ENCODE measurements around the gene DNAJB2. TPM values are rescaled to one million over a fixed set of nuclear protein-coding genes. Genes with fewer than 3 reads are reported as not detected.

The DNAJB2 gene
- total RNA-seq, 1 experiment from 2014 or later = 36.2 TPM

DNA sequence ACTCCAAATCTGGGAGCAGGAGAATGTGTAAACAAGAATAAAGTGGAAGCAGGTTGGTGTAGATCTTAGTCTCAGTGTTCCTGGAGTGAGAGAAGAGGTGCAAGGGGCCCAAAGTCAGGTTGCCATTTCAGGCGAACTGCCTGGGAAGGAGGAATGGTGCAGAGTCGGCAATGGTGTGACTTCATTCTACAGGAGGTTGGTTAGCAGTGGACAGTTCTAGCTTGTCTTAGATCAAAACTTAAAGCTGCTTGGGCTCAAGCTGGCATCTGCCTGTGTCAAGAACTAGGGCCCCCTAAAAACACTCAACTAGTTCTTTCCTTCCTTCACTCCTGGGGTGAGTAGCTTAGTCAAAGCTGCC is 30.3 kb upstream of the DNAJB2 start:
- no peaks in the 10 kb centered on the region for H4K20me1 ChIP-seq (ENCODE audit: insufficient read depth)
- peak overlapping the region; percentile 69 for H3K4me2 ChIP-seq (ENCODE audit: low read length)
- peaks cover 32 to 65% of the 10 kb centered on the region in 2 experiments for H3K4me1 ChIP-seq (ENCODE audit: control insufficient read depth in 1 of 2, insufficient read depth in 2 of 2, low read length in 2 of 2)
- ChIA-PET RAD21 (ENCODE audit: low non-redundant PET in 1 of 2, low total read pairs in 2 of 2, uncharacterized antibody in 2 of 2, unreplicated experiment in 2 of 2) (interaction anchor here in 1 of 2 experiments (1.1 kb wide), 1 partner anchor 25 kb away, joined by 3 read pairs; no protein-coding TSS in a partner anchor), CTCF (interaction anchor here (0.6 to 2.8 kb wide), 8 partner anchors 25 to 87 kb away, joined by 3 to 14 read pairs (median 5); partner anchors contain the start of genes CNPPD1 and DNAJB2), POLR2A (interaction anchor here (1.2 to 1.8 kb wide), 8 partner anchors 19 to 46 kb away, joined by 3 to 8 read pairs (median 4); partner anchors contain the start of genes ANKZF1, ATG9A, DNAJB2 and ZFAND2B)
- peaks cover 3 to 5% of the 10 kb centered on the region in 2 experiments; a peak in 2 of 4 replicates for H3K36me3 ChIP-seq (ENCODE audit: control insufficient read depth in 1 of 2, insufficient read depth in 2 of 2, low read length in 2 of 2)
- H3K79me2 ChIP-seq (ENCODE audit: insufficient read depth, low read length) = peaks cover 35% of the 10 kb centered on the region; the same call in 1 of the 2 replicates
- peak overlapping the region; percentile 38 for H3K9ac ChIP-seq (ENCODE audit: low read length)
- ATAC-seq (no peak), DNase-seq (ENCODE audit: low read depth, low spot score) (no peak)
- TF ChIP-seq ZFX (IDR thresholded peaks at IDR 0.05) = no peak
- no peak for TF ChIP-seq EZH2phosphoT487 (IDR thresholded peaks at IDR 0.05; ENCODE audit: borderline replicate concordance)
- TF ChIP-seq, protein P1, sequence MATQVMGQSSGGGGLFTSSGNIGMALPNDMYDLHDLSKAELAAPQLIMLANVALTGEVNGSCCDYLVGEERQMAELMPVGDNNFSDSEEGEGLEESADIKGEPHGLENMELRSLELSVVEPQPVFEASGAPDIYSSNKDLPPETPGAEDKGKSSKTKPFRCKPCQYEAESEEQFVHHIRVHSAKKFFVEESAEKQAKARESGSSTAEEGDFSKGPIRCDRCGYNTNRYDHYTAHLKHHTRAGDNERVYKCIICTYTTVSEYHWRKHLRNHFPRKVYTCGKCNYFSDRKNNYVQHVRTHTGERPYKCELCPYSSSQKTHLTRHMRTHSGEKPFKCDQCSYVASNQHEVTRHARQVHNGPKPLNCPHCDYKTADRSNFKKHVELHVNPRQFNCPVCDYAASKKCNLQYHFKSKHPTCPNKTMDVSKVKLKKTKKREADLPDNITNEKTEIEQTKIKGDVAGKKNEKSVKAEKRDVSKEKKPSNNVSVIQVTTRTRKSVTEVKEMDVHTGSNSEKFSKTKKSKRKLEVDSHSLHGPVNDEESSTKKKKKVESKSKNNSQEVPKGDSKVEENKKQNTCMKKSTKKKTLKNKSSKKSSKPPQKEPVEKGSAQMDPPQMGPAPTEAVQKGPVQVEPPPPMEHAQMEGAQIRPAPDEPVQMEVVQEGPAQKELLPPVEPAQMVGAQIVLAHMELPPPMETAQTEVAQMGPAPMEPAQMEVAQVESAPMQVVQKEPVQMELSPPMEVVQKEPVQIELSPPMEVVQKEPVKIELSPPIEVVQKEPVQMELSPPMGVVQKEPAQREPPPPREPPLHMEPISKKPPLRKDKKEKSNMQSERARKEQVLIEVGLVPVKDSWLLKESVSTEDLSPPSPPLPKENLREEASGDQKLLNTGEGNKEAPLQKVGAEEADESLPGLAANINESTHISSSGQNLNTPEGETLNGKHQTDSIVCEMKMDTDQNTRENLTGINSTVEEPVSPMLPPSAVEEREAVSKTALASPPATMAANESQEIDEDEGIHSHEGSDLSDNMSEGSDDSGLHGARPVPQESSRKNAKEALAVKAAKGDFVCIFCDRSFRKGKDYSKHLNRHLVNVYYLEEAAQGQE (IDR thresholded peaks at IDR 0.05; ENCODE audit: low read depth) = no peak
- no peak for TF ChIP-seq CBX3 (IDR thresholded peaks at IDR 0.05; ENCODE audit: low read depth)
- TF ChIP-seq MAX (IDR thresholded peaks at IDR 0.05) = no peak
- no peak for TF ChIP-seq SRF (IDR thresholded peaks at IDR 0.05; ENCODE audit: low read depth)
- TF ChIP-seq POLR2AphosphoS5 (IDR thresholded peaks at IDR 0.05; ENCODE audit: low read depth, low read length) = no peak
- TF ChIP-seq EGR1 (IDR thresholded peaks at IDR 0.05; ENCODE audit: low read depth) = no peak
- TF ChIP-seq, protein P2, sequence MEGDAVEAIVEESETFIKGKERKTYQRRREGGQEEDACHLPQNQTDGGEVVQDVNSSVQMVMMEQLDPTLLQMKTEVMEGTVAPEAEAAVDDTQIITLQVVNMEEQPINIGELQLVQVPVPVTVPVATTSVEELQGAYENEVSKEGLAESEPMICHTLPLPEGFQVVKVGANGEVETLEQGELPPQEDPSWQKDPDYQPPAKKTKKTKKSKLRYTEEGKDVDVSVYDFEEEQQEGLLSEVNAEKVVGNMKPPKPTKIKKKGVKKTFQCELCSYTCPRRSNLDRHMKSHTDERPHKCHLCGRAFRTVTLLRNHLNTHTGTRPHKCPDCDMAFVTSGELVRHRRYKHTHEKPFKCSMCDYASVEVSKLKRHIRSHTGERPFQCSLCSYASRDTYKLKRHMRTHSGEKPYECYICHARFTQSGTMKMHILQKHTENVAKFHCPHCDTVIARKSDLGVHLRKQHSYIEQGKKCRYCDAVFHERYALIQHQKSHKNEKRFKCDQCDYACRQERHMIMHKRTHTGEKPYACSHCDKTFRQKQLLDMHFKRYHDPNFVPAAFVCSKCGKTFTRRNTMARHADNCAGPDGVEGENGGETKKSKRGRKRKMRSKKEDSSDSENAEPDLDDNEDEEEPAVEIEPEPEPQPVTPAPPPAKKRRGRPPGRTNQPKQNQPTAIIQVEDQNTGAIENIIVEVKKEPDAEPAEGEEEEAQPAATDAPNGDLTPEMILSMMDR (IDR thresholded peaks at IDR 0.05 in 2 of 3, conservative IDR thresholded peaks at IDR 0.05 in 1 of 3; ENCODE audit: borderline replicate concordance in 1 of 3, insufficient read depth in 1 of 3, low read depth in 2 of 3, low read length in 2 of 3) = no peak
- no peak for TF ChIP-seq EZH2 (IDR thresholded peaks at IDR 0.05)
- TF ChIP-seq ATF3 (IDR thresholded peaks at IDR 0.05) = no peak
- TF ChIP-seq TCF7L2 (IDR thresholded peaks at IDR 0.05; ENCODE audit: borderline replicate concordance, extremely low read depth, insufficient read depth, insufficient read length) = no peak
- no TSS peak for BruUV-seq (replicated peaks)
- intact Hi-C loops (cut with micrococcal nuclease) = no loop called here
- no peaks in the 10 kb centered on the region for H3K9me3 ChIP-seq (ENCODE audit: control insufficient read depth in 1 of 2, insufficient read depth in 1 of 2, low read depth in 1 of 2, low read length in 2 of 2)
- H3K27me3 ChIP-seq (ENCODE audit: insufficient read depth, low read length) = no peaks in the 10 kb centered on the region
- H3K9me2 ChIP-seq (ENCODE audit: insufficient read depth) = no peaks in the 10 kb centered on the region
- H2AFZ ChIP-seq (ENCODE audit: low read depth, low read length, poor library complexity, severe bottlenecking) = no peak overlapping the region
- peak overlapping the region; percentile 63 for H3K27ac ChIP-seq (ENCODE audit: low read depth, low read length)
- H3K4me3 ChIP-seq (replicated peaks in 1 of 2; ENCODE audit: low read depth in 1 of 2, low read length in 2 of 2) = peak overlapping the region in 1 of 2 experiments; percentile 27; a peak in 1 of 4 replicates
